GM12873 (cell line): ENCODE data around the gene EEF1A2.

Experiments used
- CTCF ChIP-seq: IDR thresholded peaks from 2 replicates; pipeline ENCODE4 v1.5.1; 2012; ENCODE audit warnings: low read depth, mild to moderate bottlenecking, moderate library complexity, low read length, control low read depth; ENCODE audit not compliant: insufficient read depth; ENCODE audit errors: missing control alignments

EEF1A2 gene

GRCh38 chr20:63498960-63499337, at the start of gene EEF1A2:
Gene EEF1A2 (minus strand): TSS chr20:63499083. CDS start chr20:63497763, 1,320 bp downstream.
- TF ChIP-seq CTCF = peak; percentile 12

GRCh38 chr20:63548542-63548941, 49.7 kb upstream of the EEF1A2 start:
- no peak for TF ChIP-seq CTCF

GRCh38 chr20:63547725-63548480, 49.0 kb upstream of the EEF1A2 start, which contains the start of gene SRMS:
Gene SRMS (minus strand): TSS chr20:63547749. CDS start chr20:63547463, 286 bp downstream.
- no peak for TF ChIP-seq CTCF

- no peak for TF ChIP-seq CTCF
Observed at GRCh38 chr20:63546956-63547724, 48.3 kb upstream of the EEF1A2 start.

GRCh38 chr20:63546256-63546955, 47.5 kb upstream of the EEF1A2 start:
- TF ChIP-seq CTCF = no peak

GRCh38 chr20:63545814-63546213, 46.9 kb upstream of the EEF1A2 start:
- no peak for TF ChIP-seq CTCF
